ENCODE data around the gene EHBP1L1.

GRCh38 chr11:65610404-65610803 is 34.6 kb downstream of the EHBP1L1 start:
- TF ChIP-seq CTCF (tag by site-specific recombination; IDR thresholded peaks at IDR 0.05) (no peak), SALL2 (tag by site-specific recombination; IDR thresholded peaks at IDR 0.05; ENCODE audit: borderline replicate concordance) (no peak)
